ENCODE data around the gene TMEM51. TPM values are rescaled to one million over a fixed set of nuclear protein-coding genes. Genes with fewer than 3 reads are reported as not detected.

TMEM51 gene
- total RNA-seq, 1 experiment from 2014 or later, result 1.7 TPM

GRCh38 chr1:15256584-15256983 is 103.0 kb downstream of the TMEM51 start:
- Histone ChIP-seq H3K27ac (ENCODE audit: low read depth, low read length, poor library complexity, severe bottlenecking) (no peak overlapping the region), H3K9me3 (ENCODE audit: low read depth, low read length, poor library complexity, severe bottlenecking) (no peaks in the 10 kb centered on the region), H3K36me3 (ENCODE audit: insufficient read depth, low read length, poor library complexity, severe bottlenecking) (no peaks in the 10 kb centered on the region), H3K4me3 (ENCODE audit: low read depth, low read length, poor library complexity, severe bottlenecking) (no peak overlapping the region), H3K4me1 (ENCODE audit: insufficient read depth, low read length, poor library complexity, severe bottlenecking) (no peaks in the 10 kb centered on the region), H3K27me3 (replicated peaks; ENCODE audit: insufficient read depth, low read depth, low read length, poor library complexity) (no peaks in the 10 kb centered on the region)
- no peak for DNase-seq (ENCODE audit: low spot score)
- intact Hi-C loops (cut with micrococcal nuclease; ENCODE audit: unreplicated experiment), result no loop called here
- POLR2A ChIA-PET (ENCODE audit: low non-redundant PET), result no interaction called here
- no TSS peak for BruUV-seq (replicated peaks)
- TF ChIP-seq EZH2 (IDR thresholded peaks at IDR 0.05; ENCODE audit: borderline replicate concordance, low read depth, low read length, poor library complexity, severe bottlenecking) (no peak), CTCF (conservative IDR thresholded peaks at IDR 0.05; ENCODE audit: low read depth, low read length) (no peak)
- CTCF ChIA-PET, result no interaction called here

GRCh38 chr1:15257309-15257708 is 103.8 kb downstream of the TMEM51 start:
- no peak overlapping the region for H3K27ac ChIP-seq (ENCODE audit: low read depth, low read length, poor library complexity, severe bottlenecking)
- no peaks in the 10 kb centered on the region for H3K27me3 ChIP-seq (replicated peaks; ENCODE audit: insufficient read depth, low read depth, low read length, poor library complexity)
- TF ChIP-seq CTCF (conservative IDR thresholded peaks at IDR 0.05; ENCODE audit: low read depth, low read length) (no peak), EZH2 (IDR thresholded peaks at IDR 0.05; ENCODE audit: borderline replicate concordance, low read depth, low read length, poor library complexity, severe bottlenecking) (no peak)
- no peaks in the 10 kb centered on the region for H3K9me3 ChIP-seq (ENCODE audit: low read depth, low read length, poor library complexity, severe bottlenecking)
- intact Hi-C loops (cut with micrococcal nuclease; ENCODE audit: unreplicated experiment), result no loop called here
- no peaks in the 10 kb centered on the region for H3K4me1 ChIP-seq (ENCODE audit: insufficient read depth, low read length, poor library complexity, severe bottlenecking)
- ChIA-PET POLR2A (ENCODE audit: low non-redundant PET) (no interaction called here), CTCF (no interaction called here)
- no peaks in the 10 kb centered on the region for H3K36me3 ChIP-seq (ENCODE audit: insufficient read depth, low read length, poor library complexity, severe bottlenecking)
- DNase-seq (ENCODE audit: low spot score), result no peak
- no peak overlapping the region for H3K4me3 ChIP-seq (ENCODE audit: low read depth, low read length, poor library complexity, severe bottlenecking)
- BruUV-seq (replicated peaks), result no TSS peak

GRCh38 chr1:15258833-15259621 is 105.5 kb downstream of the TMEM51 start:
- no peaks in the 10 kb centered on the region for H3K36me3 ChIP-seq (ENCODE audit: insufficient read depth, low read length, poor library complexity, severe bottlenecking)
- TF ChIP-seq CTCF (conservative IDR thresholded peaks at IDR 0.05; ENCODE audit: low read depth, low read length) (no peak), EZH2 (IDR thresholded peaks at IDR 0.05; ENCODE audit: borderline replicate concordance, low read depth, low read length, poor library complexity, severe bottlenecking) (no peak)
- no peaks in the 10 kb centered on the region for H3K4me1 ChIP-seq (ENCODE audit: insufficient read depth, low read length, poor library complexity, severe bottlenecking)
- no peak overlapping the region for H3K27ac ChIP-seq (ENCODE audit: low read depth, low read length, poor library complexity, severe bottlenecking)
- no peak for DNase-seq (ENCODE audit: low spot score)
- BruUV-seq (replicated peaks), result no TSS peak
- intact Hi-C loops (cut with micrococcal nuclease; ENCODE audit: unreplicated experiment), result no loop called here
- CTCF ChIA-PET, result no interaction called here
- POLR2A ChIA-PET (ENCODE audit: low non-redundant PET), result no interaction called here
- H3K4me3 ChIP-seq (ENCODE audit: low read depth, low read length, poor library complexity, severe bottlenecking), result no peak overlapping the region
- no peaks in the 10 kb centered on the region for H3K9me3 ChIP-seq (ENCODE audit: low read depth, low read length, poor library complexity, severe bottlenecking)
- H3K27me3 ChIP-seq (replicated peaks; ENCODE audit: insufficient read depth, low read depth, low read length, poor library complexity), result no peaks in the 10 kb centered on the region
